Measurements from ENCODE around the gene SVOPL. TPM values are rescaled to one million over a fixed set of nuclear protein-coding genes. Genes with fewer than 3 reads are reported as not detected.

Gene SVOPL
- total RNA-seq, 2 donors from 2014 or later, result 0.58 to 0.62 TPM

DNA sequence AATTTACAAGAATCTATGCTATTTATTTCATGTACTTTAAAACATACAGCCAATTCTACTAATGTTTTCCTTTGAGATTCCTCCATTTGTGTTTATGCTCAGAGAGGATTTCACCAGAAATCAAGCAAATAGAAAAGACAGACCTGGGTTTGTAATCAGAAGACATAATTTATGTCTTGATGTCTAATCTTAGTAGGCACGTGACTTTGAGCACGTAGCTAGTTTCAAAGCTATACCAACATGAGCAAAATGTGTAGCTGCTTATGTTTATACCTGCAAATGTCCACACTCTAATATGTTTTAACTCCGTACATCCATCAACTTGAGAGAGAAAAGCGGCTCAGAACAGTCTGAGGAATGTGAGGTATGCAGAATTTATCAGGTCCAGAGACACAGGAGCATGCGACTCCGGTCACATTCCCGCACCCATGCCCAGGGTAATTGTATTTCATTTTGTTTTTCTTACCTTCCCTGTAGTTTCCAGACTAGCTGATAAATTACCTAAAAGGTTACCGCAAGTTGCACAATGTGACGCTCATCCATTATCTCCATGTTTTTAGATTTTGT, 40.0 kb downstream of the SVOPL start:
- Histone ChIP-seq H3K27ac (no peak overlapping the region), H3K36me3 (no peaks in the 10 kb centered on the region), H3K9ac (ENCODE audit: low read depth in 2 of 2, low read length in 2 of 2) (no peak overlapping the region), H3K4me3 (no peak overlapping the region), H3K9me3 (no peaks in the 10 kb centered on the region), H3K4me1 (no peaks in the 10 kb centered on the region), H3K27me3 (no peaks in the 10 kb centered on the region)
- intact Hi-C loops (cut with DNase I), result no loop called here
- DNase-seq, result no peak
- TF ChIP-seq, protein P1, sequence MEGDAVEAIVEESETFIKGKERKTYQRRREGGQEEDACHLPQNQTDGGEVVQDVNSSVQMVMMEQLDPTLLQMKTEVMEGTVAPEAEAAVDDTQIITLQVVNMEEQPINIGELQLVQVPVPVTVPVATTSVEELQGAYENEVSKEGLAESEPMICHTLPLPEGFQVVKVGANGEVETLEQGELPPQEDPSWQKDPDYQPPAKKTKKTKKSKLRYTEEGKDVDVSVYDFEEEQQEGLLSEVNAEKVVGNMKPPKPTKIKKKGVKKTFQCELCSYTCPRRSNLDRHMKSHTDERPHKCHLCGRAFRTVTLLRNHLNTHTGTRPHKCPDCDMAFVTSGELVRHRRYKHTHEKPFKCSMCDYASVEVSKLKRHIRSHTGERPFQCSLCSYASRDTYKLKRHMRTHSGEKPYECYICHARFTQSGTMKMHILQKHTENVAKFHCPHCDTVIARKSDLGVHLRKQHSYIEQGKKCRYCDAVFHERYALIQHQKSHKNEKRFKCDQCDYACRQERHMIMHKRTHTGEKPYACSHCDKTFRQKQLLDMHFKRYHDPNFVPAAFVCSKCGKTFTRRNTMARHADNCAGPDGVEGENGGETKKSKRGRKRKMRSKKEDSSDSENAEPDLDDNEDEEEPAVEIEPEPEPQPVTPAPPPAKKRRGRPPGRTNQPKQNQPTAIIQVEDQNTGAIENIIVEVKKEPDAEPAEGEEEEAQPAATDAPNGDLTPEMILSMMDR (IDR thresholded peaks at IDR 0.05), result no peak

DNA sequence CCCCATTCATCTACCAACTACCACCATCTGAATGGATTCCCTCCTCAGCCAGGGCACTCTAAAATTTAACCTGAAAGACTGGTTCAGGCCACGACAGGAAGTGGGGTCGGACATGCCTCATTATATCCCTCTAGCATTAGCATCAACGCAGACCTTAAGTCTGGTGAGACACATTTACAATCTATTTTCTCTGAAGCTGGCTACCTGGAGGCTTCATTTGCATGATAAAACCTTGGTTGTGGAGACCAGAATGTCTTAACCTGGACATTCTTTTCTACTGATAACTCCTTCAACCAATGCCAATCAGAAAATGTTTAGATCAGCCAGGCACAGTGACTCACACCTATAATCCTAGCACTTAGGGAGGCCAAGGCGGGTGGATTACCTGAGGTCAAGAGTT, 42.3 kb downstream of the SVOPL start:
- TF ChIP-seq, protein P1 (IDR thresholded peaks at IDR 0.05), result no peak
- Histone ChIP-seq H3K36me3 (no peaks in the 10 kb centered on the region), H3K4me3 (no peak overlapping the region), H3K27me3 (no peaks in the 10 kb centered on the region), H3K9me3 (no peaks in the 10 kb centered on the region), H3K9ac (ENCODE audit: low read depth in 2 of 2, low read length in 2 of 2) (no peak overlapping the region), H3K4me1 (no peaks in the 10 kb centered on the region), H3K27ac (no peak overlapping the region)
- no peak for DNase-seq
- intact Hi-C loops (cut with DNase I), result no loop called here

DNA sequence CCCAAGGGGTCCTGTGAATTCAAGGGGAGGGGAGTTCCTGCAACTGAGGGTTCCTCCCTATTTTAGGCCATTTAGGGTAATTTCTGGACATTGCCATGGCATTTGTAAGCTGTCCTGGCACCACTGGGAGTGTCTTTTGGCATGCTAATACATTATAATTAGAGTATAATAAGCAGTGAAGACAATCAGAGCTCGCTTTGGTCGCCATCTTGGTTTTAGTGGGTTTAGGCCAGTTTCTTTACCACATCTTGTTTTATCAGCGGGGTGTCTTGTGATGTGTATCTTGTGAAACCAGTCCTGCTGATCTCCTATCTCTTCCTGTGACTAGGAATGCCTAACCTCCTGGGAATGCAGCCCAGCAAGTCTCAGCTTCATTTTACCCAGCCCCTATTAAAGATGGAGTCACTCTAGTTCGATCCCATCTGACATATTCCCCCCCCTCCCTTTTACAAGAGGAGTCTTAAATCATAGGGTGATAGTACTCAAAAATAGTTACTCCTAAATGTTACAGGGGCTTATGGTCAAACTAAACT, 43.2 kb downstream of the SVOPL start:
- no peak overlapping the region for H3K4me3 ChIP-seq
- H3K9me3 ChIP-seq, result no peaks in the 10 kb centered on the region
- TF ChIP-seq, protein P1 (IDR thresholded peaks at IDR 0.05), result no peak
- H3K4me1 ChIP-seq, result no peaks in the 10 kb centered on the region
- H3K27me3 ChIP-seq, result no peaks in the 10 kb centered on the region
- intact Hi-C loops (cut with DNase I), result no loop called here
- no peak overlapping the region for H3K27ac ChIP-seq
- no peaks in the 10 kb centered on the region for H3K36me3 ChIP-seq
- H3K9ac ChIP-seq (ENCODE audit: low read depth in 2 of 2, low read length in 2 of 2), result no peak overlapping the region
- no peak for DNase-seq

DNA sequence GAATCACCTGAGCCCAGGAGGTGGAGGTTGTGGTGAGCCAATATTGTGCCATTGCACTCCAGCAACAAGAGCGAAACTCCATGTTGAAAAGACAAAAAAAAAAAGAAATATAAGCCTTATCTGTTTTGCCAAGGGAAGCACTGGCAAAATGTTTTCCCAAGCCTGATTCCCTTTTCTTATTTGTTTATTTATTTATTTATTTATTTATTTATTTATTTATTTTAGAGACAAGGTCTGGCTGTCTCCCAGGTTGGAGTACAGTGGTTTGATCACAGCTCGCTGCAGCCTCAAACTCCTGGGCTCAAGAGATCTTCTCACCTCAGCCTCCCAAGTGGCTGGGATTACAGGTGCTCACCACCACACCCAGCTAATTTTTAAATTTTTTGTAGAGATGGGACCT, 44.2 kb downstream of the SVOPL start:
- no peak overlapping the region for H3K4me3 ChIP-seq
- no peaks in the 10 kb centered on the region for H3K4me1 ChIP-seq
- TF ChIP-seq, protein P1 (IDR thresholded peaks at IDR 0.05), result no peak
- no peak for DNase-seq
- no peaks in the 10 kb centered on the region for H3K9me3 ChIP-seq
- no peak overlapping the region for H3K9ac ChIP-seq (ENCODE audit: low read depth in 2 of 2, low read length in 2 of 2)
- intact Hi-C loops (cut with DNase I), result no loop called here
- H3K27ac ChIP-seq, result no peak overlapping the region
- no peaks in the 10 kb centered on the region for H3K36me3 ChIP-seq
- no peaks in the 10 kb centered on the region for H3K27me3 ChIP-seq

DNA sequence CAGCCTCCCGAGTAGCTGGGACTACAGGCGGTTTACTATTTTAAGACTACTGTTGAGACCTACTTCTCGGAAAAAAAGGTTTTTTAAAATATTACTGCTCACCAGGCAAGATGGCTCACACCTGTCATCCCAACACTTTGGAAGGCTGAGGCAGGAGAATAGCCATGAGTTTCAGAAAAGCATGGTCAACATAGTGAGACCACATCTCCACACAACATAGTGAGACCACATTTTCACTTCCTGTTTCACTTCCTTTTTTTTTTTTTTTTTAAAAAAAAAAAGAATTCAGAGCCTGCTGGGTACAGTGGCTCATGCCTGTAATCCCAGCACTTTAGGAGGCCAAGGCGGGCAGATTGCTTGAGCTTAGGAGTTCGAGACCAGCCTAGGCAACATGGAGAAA, 46.5 kb downstream of the SVOPL start:
- Histone ChIP-seq H3K27me3 (no peaks in the 10 kb centered on the region), H3K27ac (no peak overlapping the region), H3K4me1 (no peaks in the 10 kb centered on the region), H3K9me3 (no peaks in the 10 kb centered on the region), H3K36me3 (no peaks in the 10 kb centered on the region), H3K4me3 (no peak overlapping the region), H3K9ac (ENCODE audit: low read depth in 2 of 2, low read length in 2 of 2) (no peak overlapping the region)
- intact Hi-C loops (cut with DNase I), result no loop called here
- TF ChIP-seq, protein P1 (IDR thresholded peaks at IDR 0.05), result no peak
- DNase-seq, result no peak

All from colonic mucosa (tissue), 4 donors.